EH (cell line): Measurements from ENCODE around the gene EXD3.

Experiments
- DNase-seq: peaks from one replicate; pipeline ENCODE4 v3.0.0-alpha.2; 2015; ENCODE audit warnings: low read depth

The EXD3 gene

GRCh38 chr9:137272241-137273094, 150.5 kb downstream of the EXD3 start:
- DNase-seq: no peak

- DNase-seq: no peak
These were observed 151.3 kb downstream of the EXD3 start for GRCh38 chr9:137271696-137272076.

DNA sequence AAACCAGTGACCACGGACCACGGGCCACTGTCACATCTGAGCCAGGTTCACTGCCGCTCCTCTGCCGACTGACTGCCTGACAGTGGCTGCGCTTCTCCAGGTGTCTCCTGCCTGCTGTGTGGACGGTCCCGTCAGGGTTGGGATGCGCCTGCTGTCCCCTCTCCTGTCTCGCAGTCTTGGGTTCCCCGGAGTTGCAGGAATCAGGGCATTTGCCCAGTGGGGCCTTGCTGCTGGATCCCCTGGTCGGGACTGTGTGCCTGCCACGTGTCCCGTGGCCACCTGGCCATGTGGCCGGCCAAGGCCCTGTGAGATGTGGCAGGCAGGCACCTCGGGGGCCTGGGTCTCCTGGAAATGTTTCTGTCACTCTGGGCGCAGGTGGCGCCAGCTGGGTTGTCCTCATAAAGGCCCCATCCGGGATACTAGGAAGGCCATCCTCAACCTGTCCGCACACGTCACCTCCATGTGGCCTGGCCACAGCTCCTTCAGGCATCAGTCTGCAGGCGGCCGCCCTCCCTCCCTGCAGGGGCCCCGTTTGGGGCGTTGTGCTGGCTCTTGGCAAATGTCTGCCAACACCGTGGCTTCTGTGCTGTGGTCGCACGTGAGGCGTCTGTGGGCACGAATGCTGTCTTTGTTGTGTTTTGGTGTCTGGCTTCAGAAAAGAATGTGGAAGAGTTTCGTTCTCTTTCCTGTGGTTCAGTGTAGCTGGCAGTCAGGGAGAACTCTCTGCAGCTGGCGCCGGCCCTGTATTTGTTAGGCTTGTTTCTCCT, 151.8 kb downstream of the EXD3 start:
- no peak for DNase-seq

DNA sequence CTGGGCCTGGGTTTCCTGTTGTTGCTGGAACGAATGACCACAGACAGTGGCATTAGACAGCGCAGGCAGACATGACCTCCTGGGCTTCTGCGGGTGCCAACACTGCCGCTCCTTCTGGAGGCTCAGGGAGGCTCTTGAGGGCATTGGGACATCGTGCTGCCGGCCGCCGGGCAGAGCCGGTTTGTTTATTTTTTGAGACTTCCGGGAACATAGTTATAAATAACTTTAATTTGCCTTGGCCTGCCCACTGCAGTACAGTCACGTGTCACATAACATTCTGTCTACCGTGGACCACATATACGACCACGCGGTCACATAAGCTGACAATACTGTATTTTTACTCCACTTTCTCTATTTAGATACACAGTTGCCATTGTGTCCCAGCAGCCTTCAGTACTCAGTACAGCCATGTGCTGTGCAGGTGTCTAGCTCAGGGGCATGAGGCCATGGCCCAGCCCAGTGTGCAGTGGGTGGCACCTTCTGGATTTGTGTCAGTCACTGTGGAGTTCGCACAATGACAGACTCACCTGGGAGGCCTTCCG, 153.7 kb downstream of the EXD3 start:
- peak; percentile 89 for DNase-seq

- no peak for DNase-seq
These were observed 154.3 kb downstream of the EXD3 start for GRCh38 chr9:137268538-137269201.

DNA sequence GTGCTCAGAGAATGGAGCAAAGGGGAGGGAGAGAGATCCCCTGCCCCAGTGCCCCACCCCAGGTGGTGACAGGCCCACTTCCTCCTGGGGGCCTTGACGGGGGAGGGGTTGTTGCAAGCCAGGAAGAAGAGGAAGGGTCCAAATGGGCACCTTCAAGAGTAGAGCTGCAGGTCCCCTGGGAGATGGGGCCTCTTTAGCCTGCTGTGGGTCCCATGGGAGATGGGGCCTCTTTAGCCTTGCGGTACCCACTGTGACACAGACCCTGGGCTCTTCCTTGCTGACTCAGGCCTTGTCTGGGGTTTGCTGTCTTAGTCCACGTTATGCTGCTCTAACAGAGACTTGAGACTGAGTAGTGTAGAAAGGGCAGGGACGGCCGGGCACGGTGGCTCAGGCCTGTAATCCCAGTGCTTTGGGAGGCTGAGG, 155.0 kb downstream of the EXD3 start:
- no peak for DNase-seq

GRCh38 chr9:137266585-137267453, 156.1 kb downstream of the EXD3 start:
- DNase-seq: no peak

- DNase-seq: no peak
These were observed 156.8 kb downstream of the EXD3 start for GRCh38 chr9:137266162-137266527.

- no peak for DNase-seq
These were observed 157.3 kb downstream of the EXD3 start for GRCh38 chr9:137265496-137266161.

DNA sequence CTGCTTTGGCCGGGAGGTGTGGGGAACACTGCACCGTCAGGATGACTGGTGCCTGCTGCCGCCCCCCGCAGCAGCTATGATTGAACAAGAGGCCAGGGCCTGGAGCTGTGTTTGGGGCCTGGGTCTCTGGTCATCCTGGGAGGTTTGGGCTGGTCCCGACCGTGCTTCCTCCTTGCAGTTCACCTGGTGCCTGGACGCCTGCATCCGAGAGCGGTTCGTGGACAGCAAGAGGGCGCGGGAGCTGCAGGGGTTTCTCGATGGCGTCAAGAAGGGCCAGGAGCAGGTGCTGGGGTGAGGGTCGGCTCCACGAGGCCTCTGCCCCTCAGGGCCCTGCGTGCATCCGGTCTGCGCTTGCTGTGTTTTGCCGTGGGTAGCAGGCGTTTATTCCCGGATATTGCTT, 158.9 kb downstream of the EXD3 start:
- DNase-seq: no peak

DNA sequence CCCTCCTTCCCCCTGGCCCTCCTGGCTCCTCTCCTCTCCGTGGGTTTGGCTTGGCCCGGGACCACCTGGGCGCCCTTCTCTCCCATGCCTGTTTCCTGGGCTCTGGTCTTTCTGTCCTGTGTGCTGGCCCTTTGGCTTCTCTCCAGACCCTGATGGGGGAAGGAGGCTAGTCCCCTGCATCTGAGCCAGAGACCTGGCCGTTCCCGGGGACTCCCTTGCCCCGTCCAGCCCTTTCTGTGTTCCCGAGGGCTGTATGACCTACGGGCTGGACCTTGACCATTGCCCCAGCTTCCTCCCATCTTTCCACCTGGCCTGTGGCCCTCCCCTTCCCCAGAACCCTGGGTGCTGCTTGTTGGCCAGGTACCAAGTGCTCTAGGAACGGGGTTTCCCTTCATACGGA, 159.5 kb downstream of the EXD3 start:
- DNase-seq: no peak

GRCh38 chr9:137262909-137263285, 160.1 kb downstream of the EXD3 start:
- no peak for DNase-seq

- peak; percentile 54 for DNase-seq
These were observed 160.6 kb downstream of the EXD3 start for GRCh38 chr9:137262173-137262908.
